ENCODE data around the gene CELF1.

- no peak for TF ChIP-seq CTCF (IDR thresholded peaks at IDR 0.05; ENCODE audit: low read length)
- no peak for TF ChIP-seq EZH2 (optimal IDR thresholded peaks at IDR 0.05; ENCODE audit: low read depth, low read length)
- no peak for TF ChIP-seq EZH2phosphoT487 (IDR thresholded peaks at IDR 0.05; ENCODE audit: low read length)
These were observed 118.7 kb downstream of the CELF1 start for GRCh38 chr11:47434011-47434786.

Measured in MM.1S (cell line).